ENCODE results near the gene SYCE3.
A peak's percentile ranks its signal among the peaks of the same experiment; 100 is the strongest.

SYCE3 gene

GRCh38 chr22:50601669-50602337 is 39.1 kb upstream of the SYCE3 start:
- Histone ChIP-seq H3K36me3 (peaks cover 36% of the 10 kb centered on the region), H3K4me1 (peaks cover 7% of the 10 kb centered on the region), H3K27me3 (no peaks in the 10 kb centered on the region), H3K9me3 (no peaks in the 10 kb centered on the region), H3K4me3 (ENCODE audit: low read depth, low read length) (peak overlapping the region; percentile 78)
- no peak for DNase-seq
- TF ChIP-seq, protein P1, sequence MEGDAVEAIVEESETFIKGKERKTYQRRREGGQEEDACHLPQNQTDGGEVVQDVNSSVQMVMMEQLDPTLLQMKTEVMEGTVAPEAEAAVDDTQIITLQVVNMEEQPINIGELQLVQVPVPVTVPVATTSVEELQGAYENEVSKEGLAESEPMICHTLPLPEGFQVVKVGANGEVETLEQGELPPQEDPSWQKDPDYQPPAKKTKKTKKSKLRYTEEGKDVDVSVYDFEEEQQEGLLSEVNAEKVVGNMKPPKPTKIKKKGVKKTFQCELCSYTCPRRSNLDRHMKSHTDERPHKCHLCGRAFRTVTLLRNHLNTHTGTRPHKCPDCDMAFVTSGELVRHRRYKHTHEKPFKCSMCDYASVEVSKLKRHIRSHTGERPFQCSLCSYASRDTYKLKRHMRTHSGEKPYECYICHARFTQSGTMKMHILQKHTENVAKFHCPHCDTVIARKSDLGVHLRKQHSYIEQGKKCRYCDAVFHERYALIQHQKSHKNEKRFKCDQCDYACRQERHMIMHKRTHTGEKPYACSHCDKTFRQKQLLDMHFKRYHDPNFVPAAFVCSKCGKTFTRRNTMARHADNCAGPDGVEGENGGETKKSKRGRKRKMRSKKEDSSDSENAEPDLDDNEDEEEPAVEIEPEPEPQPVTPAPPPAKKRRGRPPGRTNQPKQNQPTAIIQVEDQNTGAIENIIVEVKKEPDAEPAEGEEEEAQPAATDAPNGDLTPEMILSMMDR (IDR thresholded peaks at IDR 0.05; ENCODE audit: low read depth, low read length), result no peak

DNA sequence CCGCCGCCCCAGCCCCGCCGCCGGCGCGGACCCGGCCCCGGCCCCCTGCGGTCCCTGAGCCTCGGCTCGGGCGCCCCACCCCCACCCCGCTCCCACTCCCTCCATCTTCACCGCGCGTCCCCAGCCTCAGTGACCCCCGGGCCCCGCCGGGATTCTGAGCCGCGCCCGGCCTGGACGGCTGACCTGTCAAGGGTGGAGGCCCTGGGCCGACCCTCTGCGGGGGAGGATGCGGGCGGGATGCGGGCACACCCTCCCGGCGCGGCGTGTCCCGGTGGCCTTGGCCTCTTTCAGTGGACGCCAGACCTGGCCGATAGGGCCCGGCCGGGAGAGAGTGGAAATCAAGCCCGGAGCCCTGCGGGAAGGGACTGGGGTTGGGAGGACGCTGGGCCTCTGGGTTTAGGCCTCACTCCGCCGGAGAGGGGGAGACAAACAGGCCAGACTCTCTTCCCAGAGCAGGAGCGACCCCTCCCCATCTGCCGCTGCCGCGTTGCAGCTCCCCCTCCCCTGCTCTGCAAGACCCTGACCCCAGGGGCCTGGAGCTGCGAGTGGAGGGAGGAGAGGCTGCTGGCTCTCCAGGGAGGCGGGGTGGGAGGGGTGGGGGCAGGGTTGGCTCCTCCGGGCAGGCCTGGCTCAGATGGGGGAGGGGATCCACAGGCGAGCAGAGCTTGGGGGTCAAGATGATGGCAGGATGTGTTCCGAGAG is 38.4 kb upstream of the SYCE3 start:
- H3K4me3 ChIP-seq (ENCODE audit: low read depth, low read length), result peak overlapping the region; percentile 78
- no peaks in the 10 kb centered on the region for H3K9me3 ChIP-seq
- no peaks in the 10 kb centered on the region for H3K27me3 ChIP-seq

DNA sequence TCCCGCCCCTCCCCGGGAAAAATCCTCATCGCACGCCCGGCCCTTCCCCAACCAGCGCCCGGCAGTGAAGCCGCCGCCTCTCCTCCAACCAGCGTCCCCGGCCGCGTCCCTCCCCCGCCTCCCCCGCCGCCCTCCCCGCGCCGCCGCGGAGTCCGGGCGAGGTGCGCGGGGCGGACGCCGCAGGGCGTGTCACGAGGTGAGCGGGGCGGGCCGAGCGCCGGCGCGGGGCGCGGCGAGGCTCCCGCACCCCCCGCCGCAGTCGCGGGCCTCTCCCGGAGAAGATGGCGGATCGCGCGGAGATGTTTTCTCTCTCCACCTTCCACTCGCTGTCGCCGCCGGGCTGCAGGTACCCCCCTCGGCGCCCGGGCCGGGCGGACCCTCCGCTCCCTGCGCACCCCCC is 37.8 kb upstream of the SYCE3 start, which contains the start of gene MAPK8IP2:
Gene MAPK8IP2 (plus strand): TSS at position 256 of the 400 bp plus-strand sequence. CDS start 26 bp downstream, at position 282.
- no peaks in the 10 kb centered on the region for H3K9me3 ChIP-seq
- H3K4me3 ChIP-seq (ENCODE audit: low read depth, low read length), result peak within 1 kb of the TSS; percentile 78
- H3K27me3 ChIP-seq, result no peaks in the 10 kb centered on the region
- peaks cover 26% of the 10 kb centered on the region for H3K36me3 ChIP-seq
- DNase-seq, result peak; percentile 78
- H3K4me1 ChIP-seq, result peaks cover 7% of the 10 kb centered on the region
- TF ChIP-seq, protein P1 (IDR thresholded peaks at IDR 0.05; ENCODE audit: low read depth, low read length), result no peak

More for the DNA sequence above, 38.4 kb upstream of the SYCE3 start:
- peaks cover 7% of the 10 kb centered on the region for H3K4me1 ChIP-seq
- TF ChIP-seq, protein P1 (IDR thresholded peaks at IDR 0.05; ENCODE audit: low read depth, low read length), result no peak
- DNase-seq, result peak; percentile 40
- peaks cover 32% of the 10 kb centered on the region for H3K36me3 ChIP-seq

DNA sequence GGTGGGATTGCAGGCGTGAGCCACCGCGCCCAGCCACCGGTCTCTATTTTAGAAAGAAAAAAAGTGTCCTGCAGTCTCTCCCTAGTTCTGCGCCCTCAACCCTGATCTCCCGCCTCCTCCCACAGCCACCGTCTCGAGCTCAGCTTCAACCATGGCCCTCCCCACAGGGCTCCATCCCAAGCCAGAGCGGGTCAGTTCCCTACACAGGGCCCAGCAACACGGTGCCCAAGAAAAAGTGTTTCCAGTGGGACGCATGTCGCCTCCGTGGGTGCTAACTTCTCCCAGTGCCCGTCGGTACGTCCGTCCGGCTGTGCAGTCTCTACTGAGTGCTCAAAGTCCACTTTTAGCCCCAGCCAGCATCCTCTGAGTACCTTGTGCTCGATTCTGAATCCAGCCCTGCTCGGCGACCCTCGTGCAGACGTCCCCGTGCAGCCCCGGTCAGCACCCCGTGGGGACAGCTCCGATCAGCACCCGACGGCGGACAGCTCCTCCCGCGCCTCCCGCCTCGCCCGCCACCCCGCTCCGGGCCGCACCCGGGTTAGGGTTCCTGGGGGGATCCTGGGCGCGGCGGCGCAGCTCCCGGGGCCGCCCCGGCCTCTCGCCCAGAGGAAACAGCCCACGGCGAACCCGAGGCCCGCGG is 37.2 kb upstream of the SYCE3 start:
- Histone ChIP-seq H3K36me3 (peaks cover 20% of the 10 kb centered on the region), H3K27me3 (no peaks in the 10 kb centered on the region), H3K4me3 (ENCODE audit: low read depth, low read length) (peak overlapping the region; percentile 65), H3K4me1 (peaks cover 7% of the 10 kb centered on the region), H3K9me3 (no peaks in the 10 kb centered on the region)
- TF ChIP-seq, protein P1 (IDR thresholded peaks at IDR 0.05; ENCODE audit: low read depth, low read length), result no peak
- DNase-seq, result peak; percentile 44

DNA sequence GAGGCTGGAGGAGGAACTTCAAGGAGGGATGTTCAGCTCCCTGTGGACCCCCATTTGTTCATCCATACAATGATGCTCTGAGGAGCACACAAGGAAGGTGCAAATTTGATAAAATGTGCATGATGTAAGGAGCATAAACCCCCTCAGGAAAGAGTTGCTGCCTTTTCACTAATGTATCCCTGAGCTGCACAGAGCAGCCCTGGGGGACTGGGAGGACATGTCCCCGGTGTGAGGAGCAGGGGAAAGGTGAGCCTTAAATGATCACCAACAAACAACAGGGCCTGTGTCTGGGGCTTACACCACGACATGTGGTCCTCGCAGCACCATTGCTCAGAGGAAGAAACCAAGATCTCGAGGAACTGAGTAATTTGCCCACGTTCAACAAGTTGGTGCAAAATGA is 34.4 kb upstream of the SYCE3 start:
- Histone ChIP-seq H3K27me3 (no peaks in the 10 kb centered on the region), H3K9me3 (no peaks in the 10 kb centered on the region), H3K4me1 (peaks cover 6% of the 10 kb centered on the region), H3K36me3 (peaks cover 3% of the 10 kb centered on the region; the same call in 1 of the 2 replicates), H3K4me3 (ENCODE audit: low read depth, low read length) (no peak overlapping the region)
- DNase-seq, result no peak
- TF ChIP-seq, protein P1 (IDR thresholded peaks at IDR 0.05; ENCODE audit: low read depth, low read length), result no peak
